Central memory CD8-positive, alpha-beta T cell (primary cell): ENCODE data around the gene LDB2.

Source experiments
- ATAC-seq: fragments of 150-1000 bp; cut with Tn5 transposase; replicated peaks from 2 replicates; pipeline ENCODE4 v1.10.0; 2022; ENCODE audit warnings: mild to moderate bottlenecking, moderate FRiP score, moderate number of reproducible peaks; ENCODE audit not compliant: poor library complexity, severe bottlenecking; ENCODE audit errors: extremely low read depth
- DNase-seq, 2 donors: peaks; one replicate each; pipeline ENCODE4 v3.0.0; 2021; ENCODE audit warnings: low spot score in 2 of 2
- H3K27ac Mint-ChIP-seq: one replicate; pipeline ENCODE4 v1.8.0; 2022; ENCODE audit warnings: low read depth, mild to moderate bottlenecking, moderate library complexity, mixed read lengths
- H3K27me3 Mint-ChIP-seq: one replicate; pipeline ENCODE4 v1.8.0; 2022; ENCODE audit warnings: mixed read lengths
- H3K36me3 Mint-ChIP-seq: one replicate; pipeline ENCODE4 v1.8.0; 2022; ENCODE audit warnings: mild to moderate bottlenecking, moderate library complexity, mixed read lengths; ENCODE audit not compliant: insufficient read depth
- H3K4me1 Mint-ChIP-seq: one replicate; pipeline ENCODE4 v1.8.0; 2022; ENCODE audit warnings: mixed read lengths
- H3K4me3 Mint-ChIP-seq: one replicate; pipeline ENCODE4 v1.8.0; 2022; ENCODE audit warnings: mild to moderate bottlenecking, moderate library complexity, mixed read lengths
- H3K9me3 Mint-ChIP-seq: one replicate; pipeline ENCODE4 v1.8.0; 2022; ENCODE audit warnings: mixed read lengths

LDB2 gene

GRCh38 chr4:16772366-16772850, 126.0 kb downstream of the LDB2 start:
- ATAC-seq (no peak), DNase-seq (no peak)
- Mint-ChIP-seq H3K36me3 (no peaks in the 10 kb centered on the region), H3K4me3 (no peak overlapping the region), H3K27ac (no peak overlapping the region), H3K4me1 (no peaks in the 10 kb centered on the region), H3K27me3 (peaks cover 12% of the 10 kb centered on the region), H3K9me3 (no peaks in the 10 kb centered on the region)

- H3K9me3 Mint-ChIP-seq: no peaks in the 10 kb centered on the region
- peaks cover 12% of the 10 kb centered on the region for H3K27me3 Mint-ChIP-seq
- no peak overlapping the region for H3K27ac Mint-ChIP-seq
- H3K4me3 Mint-ChIP-seq: no peak overlapping the region
- DNase-seq (no peak), ATAC-seq (no peak)
- H3K36me3 Mint-ChIP-seq: no peaks in the 10 kb centered on the region
- no peaks in the 10 kb centered on the region for H3K4me1 Mint-ChIP-seq
Measured at GRCh38 chr4:16770710-16771285, 127.6 kb downstream of the LDB2 start.

- ATAC-seq: no peak
- Mint-ChIP-seq H3K36me3 (no peaks in the 10 kb centered on the region), H3K4me1 (no peaks in the 10 kb centered on the region), H3K4me3 (no peak overlapping the region), H3K27ac (no peak overlapping the region), H3K27me3 (no peaks in the 10 kb centered on the region), H3K9me3 (no peaks in the 10 kb centered on the region)
- no peak for DNase-seq
Measured at GRCh38 chr4:16767861-16768260, 130.6 kb downstream of the LDB2 start.

- no peaks in the 10 kb centered on the region for H3K9me3 Mint-ChIP-seq
Measured at GRCh38 chr4:16767251-16767650, 131.2 kb downstream of the LDB2 start.

GRCh38 chr4:16765546-16765945, 132.9 kb downstream of the LDB2 start:
- Mint-ChIP-seq H3K27ac (no peak overlapping the region), H3K4me3 (no peak overlapping the region), H3K9me3 (no peaks in the 10 kb centered on the region), H3K27me3 (no peaks in the 10 kb centered on the region), H3K4me1 (no peaks in the 10 kb centered on the region), H3K36me3 (no peaks in the 10 kb centered on the region)
- no peak for DNase-seq
- ATAC-seq: no peak

More at GRCh38 chr4:16767251-16767650, 131.2 kb downstream of the LDB2 start:
- H3K4me3 Mint-ChIP-seq: no peak overlapping the region
- H3K4me1 Mint-ChIP-seq: no peaks in the 10 kb centered on the region
- DNase-seq (no peak), ATAC-seq (no peak)
- no peak overlapping the region for H3K27ac Mint-ChIP-seq
- H3K36me3 Mint-ChIP-seq: no peaks in the 10 kb centered on the region
- H3K27me3 Mint-ChIP-seq: no peaks in the 10 kb centered on the region

- Mint-ChIP-seq H3K36me3 (no peaks in the 10 kb centered on the region), H3K9me3 (no peaks in the 10 kb centered on the region), H3K4me3 (no peak overlapping the region), H3K27me3 (no peaks in the 10 kb centered on the region), H3K4me1 (no peaks in the 10 kb centered on the region), H3K27ac (no peak overlapping the region)
- DNase-seq (no peak), ATAC-seq (no peak)
Measured at GRCh38 chr4:16764622-16765021, 133.8 kb downstream of the LDB2 start.

- ATAC-seq (no peak), DNase-seq (no peak)
- no peak overlapping the region for H3K27ac Mint-ChIP-seq
- no peaks in the 10 kb centered on the region for H3K36me3 Mint-ChIP-seq
- H3K9me3 Mint-ChIP-seq: no peaks in the 10 kb centered on the region
- no peaks in the 10 kb centered on the region for H3K27me3 Mint-ChIP-seq
- H3K4me3 Mint-ChIP-seq: no peak overlapping the region
- H3K4me1 Mint-ChIP-seq: no peaks in the 10 kb centered on the region
Measured at GRCh38 chr4:16760617-16761363, 137.7 kb downstream of the LDB2 start.

- Mint-ChIP-seq H3K36me3 (no peaks in the 10 kb centered on the region), H3K27ac (no peak overlapping the region), H3K9me3 (no peaks in the 10 kb centered on the region), H3K4me1 (no peaks in the 10 kb centered on the region), H3K27me3 (no peaks in the 10 kb centered on the region), H3K4me3 (no peak overlapping the region)
- DNase-seq (no peak), ATAC-seq (no peak)
Measured at GRCh38 chr4:16759931-16760582, 138.4 kb downstream of the LDB2 start.

GRCh38 chr4:16758816-16759215, 139.6 kb downstream of the LDB2 start:
- H3K9me3 Mint-ChIP-seq: no peaks in the 10 kb centered on the region
- ATAC-seq (no peak), DNase-seq (no peak)
- no peak overlapping the region for H3K4me3 Mint-ChIP-seq
- H3K27me3 Mint-ChIP-seq: no peaks in the 10 kb centered on the region
- H3K4me1 Mint-ChIP-seq: no peaks in the 10 kb centered on the region
- no peaks in the 10 kb centered on the region for H3K36me3 Mint-ChIP-seq
- no peak overlapping the region for H3K27ac Mint-ChIP-seq

GRCh38 chr4:16758255-16758654, 140.2 kb downstream of the LDB2 start:
- Mint-ChIP-seq H3K4me1 (no peaks in the 10 kb centered on the region), H3K4me3 (no peak overlapping the region), H3K27ac (no peak overlapping the region), H3K36me3 (no peaks in the 10 kb centered on the region), H3K27me3 (no peaks in the 10 kb centered on the region), H3K9me3 (no peaks in the 10 kb centered on the region)
- DNase-seq (no peak), ATAC-seq (no peak)

- H3K27me3 Mint-ChIP-seq: peaks cover 8% of the 10 kb centered on the region
- DNase-seq (no peak), ATAC-seq (no peak)
- no peaks in the 10 kb centered on the region for H3K36me3 Mint-ChIP-seq
- no peak overlapping the region for H3K27ac Mint-ChIP-seq
- H3K4me3 Mint-ChIP-seq: no peak overlapping the region
- no peaks in the 10 kb centered on the region for H3K4me1 Mint-ChIP-seq
- H3K9me3 Mint-ChIP-seq: no peaks in the 10 kb centered on the region
Measured at GRCh38 chr4:16757080-16757521, 141.3 kb downstream of the LDB2 start.

GRCh38 chr4:16754104-16754503, 144.3 kb downstream of the LDB2 start:
- no peak overlapping the region for H3K4me3 Mint-ChIP-seq
- H3K4me1 Mint-ChIP-seq: no peaks in the 10 kb centered on the region
- H3K27me3 Mint-ChIP-seq: peaks cover 8% of the 10 kb centered on the region
- no peaks in the 10 kb centered on the region for H3K36me3 Mint-ChIP-seq
- ATAC-seq: no peak
- H3K9me3 Mint-ChIP-seq: no peaks in the 10 kb centered on the region
- no peak for DNase-seq
- no peak overlapping the region for H3K27ac Mint-ChIP-seq

GRCh38 chr4:16752150-16752549, 146.3 kb downstream of the LDB2 start:
- no peaks in the 10 kb centered on the region for H3K9me3 Mint-ChIP-seq
- DNase-seq (no peak), ATAC-seq (no peak)
- no peaks in the 10 kb centered on the region for H3K36me3 Mint-ChIP-seq
- H3K27me3 Mint-ChIP-seq: peaks cover 8% of the 10 kb centered on the region
- no peak overlapping the region for H3K27ac Mint-ChIP-seq
- no peaks in the 10 kb centered on the region for H3K4me1 Mint-ChIP-seq
- H3K4me3 Mint-ChIP-seq: no peak overlapping the region
